Measurements from ENCODE around the gene WNT7A. TPM values are rescaled to one million over a fixed set of nuclear protein-coding genes. Genes with fewer than 3 reads are reported as not detected.

The WNT7A gene
- total and polyA plus RNA-seq, 2 donors (not counting 3 experiments of a cell fraction or from before 2014, with no cell fraction given) = not detected

- Histone ChIP-seq H3K4me1 (ENCODE audit: control insufficient read depth, extremely low read depth, insufficient read depth, low read length) (no peaks in the 10 kb centered on the region), H3K9me3 (replicated peaks; ENCODE audit: control insufficient read depth, insufficient read depth, low read length) (no peaks in the 10 kb centered on the region), H3K4me2 (ENCODE audit: insufficient read depth, low read length) (no peak overlapping the region), H3K9me1 (replicated peaks; ENCODE audit: control insufficient read depth, extremely low read depth, insufficient read depth, low read length) (no peaks in the 10 kb centered on the region), H3K9ac (replicated peaks; ENCODE audit: extremely low read depth, insufficient read depth, low read length) (no peak overlapping the region), H4K20me1 (replicated peaks; ENCODE audit: control insufficient read depth, extremely low read depth, insufficient read depth, low read length) (no peaks in the 10 kb centered on the region), H3K4me3 (replicated peaks in 1 of 3; ENCODE audit: insufficient read depth in 1 of 3, low read depth in 1 of 3, low read length in 3 of 3) (no peak overlapping the region), H2AFZ (ENCODE audit: low read depth, low read length) (no peak overlapping the region), H3K27ac (ENCODE audit: insufficient read depth, low read depth, low read length) (no peak overlapping the region), H3K27me3 (ENCODE audit: control insufficient read depth in 2 of 2, insufficient read depth in 2 of 2, low read length in 2 of 2) (peaks cover 39 to 46% of the 10 kb centered on the region in 2 experiments), H3K79me2 (ENCODE audit: control insufficient read depth, insufficient read depth, low read length) (no peaks in the 10 kb centered on the region), H3K36me3 (ENCODE audit: control insufficient read depth in 2 of 2, extremely low read depth in 1 of 2, insufficient read depth in 2 of 2, low read length in 2 of 2) (no peaks in the 10 kb centered on the region)
- POLR2A ChIA-PET = no interaction called here
- FAIRE-seq (no peak), DNase-seq (ENCODE audit: low read depth, low spot score) (no peak)
- intact Hi-C loops (cut with micrococcal nuclease) (loop anchor here (10.0 kb wide), 1 partner anchor 397 kb away; the partner anchor contains the start of gene HDAC11), dilution Hi-C loops (cut with MboI; ENCODE audit: extremely low pct_ligation_motif_present, low sequenced_read_pairs) (no loop called here)
- TF ChIP-seq POLR2AphosphoS5 (IDR thresholded peaks at IDR 0.05; ENCODE audit: insufficient read depth, low read depth, low read length) = no peak
- no peak for TF ChIP-seq MYC (IDR thresholded peaks at IDR 0.05; ENCODE audit: low read depth, low read length)
- no peak for TF ChIP-seq FOS (IDR thresholded peaks at IDR 0.05; ENCODE audit: borderline replicate concordance, insufficient read depth, low read length)
- no peak for TF ChIP-seq JUN (IDR thresholded peaks at IDR 0.05; ENCODE audit: borderline replicate concordance, insufficient read depth, insufficient read length, low read depth)
- TF ChIP-seq EZH2 (IDR thresholded peaks at IDR 0.05; ENCODE audit: borderline replicate concordance, low read depth, low read length, severe bottlenecking) = no peak
- BruUV-seq (replicated peaks) = no TSS peak
- CTCF ChIA-PET = interaction anchor here (1.2 kb wide), 1 partner anchor 226 kb away, joined by 7 read pairs; no protein-coding TSS in a partner anchor
These were observed 1.9 kb upstream of the WNT7A start for GRCh38 chr3:13881536-13882410.

- Histone ChIP-seq H3K27me3 (ENCODE audit: control insufficient read depth in 2 of 2, insufficient read depth in 2 of 2, low read length in 2 of 2) (peaks cover 41 to 48% of the 10 kb centered on the region in 2 experiments), H3K9ac (replicated peaks; ENCODE audit: extremely low read depth, insufficient read depth, low read length) (no peak overlapping the region), H3K9me3 (replicated peaks; ENCODE audit: control insufficient read depth, insufficient read depth, low read length) (no peaks in the 10 kb centered on the region), H3K27ac (ENCODE audit: insufficient read depth, low read depth, low read length) (no peak overlapping the region), H3K36me3 (ENCODE audit: control insufficient read depth in 2 of 2, extremely low read depth in 1 of 2, insufficient read depth in 2 of 2, low read length in 2 of 2) (no peaks in the 10 kb centered on the region), H3K79me2 (ENCODE audit: control insufficient read depth, insufficient read depth, low read length) (no peaks in the 10 kb centered on the region), H2AFZ (ENCODE audit: low read depth, low read length) (no peak overlapping the region), H3K4me3 (replicated peaks in 1 of 3; ENCODE audit: insufficient read depth in 1 of 3, low read depth in 1 of 3, low read length in 3 of 3) (no peak overlapping the region), H4K20me1 (replicated peaks; ENCODE audit: control insufficient read depth, extremely low read depth, insufficient read depth, low read length) (no peaks in the 10 kb centered on the region), H3K9me1 (replicated peaks; ENCODE audit: control insufficient read depth, extremely low read depth, insufficient read depth, low read length) (no peaks in the 10 kb centered on the region), H3K4me1 (ENCODE audit: control insufficient read depth, extremely low read depth, insufficient read depth, low read length) (no peaks in the 10 kb centered on the region), H3K4me2 (ENCODE audit: insufficient read depth, low read length) (no peak overlapping the region)
- FAIRE-seq (no peak), DNase-seq (ENCODE audit: low read depth, low spot score) (no peak)
- POLR2A ChIA-PET = no interaction called here
- no TSS peak for BruUV-seq (replicated peaks)
- CTCF ChIA-PET = interaction anchor here (1.1 to 1.3 kb wide), 4 partner anchors 223 to 227 kb away, joined by 3 to 10 read pairs (median 6); no protein-coding TSS in a partner anchor
- dilution Hi-C loops (cut with MboI; ENCODE audit: extremely low pct_ligation_motif_present, low sequenced_read_pairs) = no loop called here
- TF ChIP-seq POLR2AphosphoS5 (IDR thresholded peaks at IDR 0.05; ENCODE audit: insufficient read depth, low read depth, low read length) (no peak), GATA2 (IDR thresholded peaks at IDR 0.05; ENCODE audit: insufficient read depth, insufficient read length, low read depth, low read length) (no peak), MAX (IDR thresholded peaks at IDR 0.05; ENCODE audit: insufficient read depth, insufficient read length) (no peak), FOS (IDR thresholded peaks at IDR 0.05; ENCODE audit: borderline replicate concordance, insufficient read depth, low read length) (no peak), MYC (IDR thresholded peaks at IDR 0.05; ENCODE audit: low read depth, low read length) (no peak)
- intact Hi-C loops (cut with micrococcal nuclease) = loop anchor here (1.0 to 10.0 kb wide), 2 partner anchors 223 to 396 kb away; partner anchors contain the start of gene HDAC11
These were observed 913 bp upstream of the WNT7A start for GRCh38 chr3:13880811-13881156.
